Stromal cell of bone marrow (primary cell): ENCODE data around the gene GREM1.
A peak's percentile ranks its signal among the peaks of the same experiment; 100 is the strongest.

ENCODE experiments used
- DNase-seq: peaks from one replicate; pipeline ENCODE4 v3.0.0-alpha.2; 2012; ENCODE audit warnings: low read depth

Gene GREM1

DNA sequence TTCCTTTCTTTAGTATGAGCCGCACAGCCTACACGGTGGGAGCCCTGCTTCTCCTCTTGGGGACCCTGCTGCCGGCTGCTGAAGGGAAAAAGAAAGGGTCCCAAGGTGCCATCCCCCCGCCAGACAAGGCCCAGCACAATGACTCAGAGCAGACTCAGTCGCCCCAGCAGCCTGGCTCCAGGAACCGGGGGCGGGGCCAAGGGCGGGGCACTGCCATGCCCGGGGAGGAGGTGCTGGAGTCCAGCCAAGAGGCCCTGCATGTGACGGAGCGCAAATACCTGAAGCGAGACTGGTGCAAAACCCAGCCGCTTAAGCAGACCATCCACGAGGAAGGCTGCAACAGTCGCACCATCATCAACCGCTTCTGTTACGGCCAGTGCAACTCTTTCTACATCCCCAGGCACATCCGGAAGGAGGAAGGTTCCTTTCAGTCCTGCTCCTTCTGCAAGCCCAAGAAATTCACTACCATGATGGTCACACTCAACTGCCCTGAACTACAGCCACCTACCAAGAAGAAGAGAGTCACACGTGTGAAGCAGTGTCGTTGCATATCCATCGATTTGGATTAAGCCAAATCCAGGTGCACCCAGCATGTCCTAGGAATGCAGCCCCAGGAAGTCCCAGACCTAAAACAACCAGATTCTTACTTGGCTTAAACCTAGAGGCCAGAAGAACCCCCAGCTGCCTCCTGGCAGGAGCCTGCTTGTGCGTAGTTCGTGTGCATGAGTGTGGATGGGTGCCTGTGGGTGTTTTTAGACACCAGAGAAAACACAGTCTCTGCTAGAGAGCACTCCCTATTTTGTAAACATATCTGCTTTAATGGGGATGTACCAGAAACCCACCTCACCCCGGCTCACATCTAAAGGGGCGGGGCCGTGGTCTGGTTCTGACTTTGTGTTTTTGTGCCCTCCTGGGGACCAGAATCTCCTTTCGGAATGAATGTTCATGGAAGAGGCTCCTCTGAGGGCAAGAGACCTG is 13.2 kb downstream of the GREM1 start:
- DNase-seq: no peak

DNA sequence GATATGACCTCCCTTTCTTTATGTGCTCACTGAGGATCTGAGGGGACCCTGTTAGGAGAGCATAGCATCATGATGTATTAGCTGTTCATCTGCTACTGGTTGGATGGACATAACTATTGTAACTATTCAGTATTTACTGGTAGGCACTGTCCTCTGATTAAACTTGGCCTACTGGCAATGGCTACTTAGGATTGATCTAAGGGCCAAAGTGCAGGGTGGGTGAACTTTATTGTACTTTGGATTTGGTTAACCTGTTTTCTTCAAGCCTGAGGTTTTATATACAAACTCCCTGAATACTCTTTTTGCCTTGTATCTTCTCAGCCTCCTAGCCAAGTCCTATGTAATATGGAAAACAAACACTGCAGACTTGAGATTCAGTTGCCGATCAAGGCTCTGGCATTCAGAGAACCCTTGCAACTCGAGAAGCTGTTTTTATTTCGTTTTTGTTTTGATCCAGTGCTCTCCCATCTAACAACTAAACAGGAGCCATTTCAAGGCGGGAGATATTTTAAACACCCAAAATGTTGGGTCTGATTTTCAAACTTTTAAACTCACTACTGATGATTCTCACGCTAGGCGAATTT is 14.9 kb downstream of the GREM1 start:
- DNase-seq: no peak

DNA sequence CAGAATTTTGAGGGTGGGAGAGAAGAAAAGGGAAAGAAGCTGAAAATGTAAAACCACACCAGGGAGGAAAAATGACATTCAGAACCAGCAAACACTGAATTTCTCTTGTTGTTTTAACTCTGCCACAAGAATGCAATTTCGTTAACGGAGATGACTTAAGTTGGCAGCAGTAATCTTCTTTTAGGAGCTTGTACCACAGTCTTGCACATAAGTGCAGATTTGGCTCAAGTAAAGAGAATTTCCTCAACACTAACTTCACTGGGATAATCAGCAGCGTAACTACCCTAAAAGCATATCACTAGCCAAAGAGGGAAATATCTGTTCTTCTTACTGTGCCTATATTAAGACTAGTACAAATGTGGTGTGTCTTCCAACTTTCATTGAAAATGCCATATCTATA is 15.5 kb downstream of the GREM1 start:
- peak; percentile 32 for DNase-seq

DNA sequence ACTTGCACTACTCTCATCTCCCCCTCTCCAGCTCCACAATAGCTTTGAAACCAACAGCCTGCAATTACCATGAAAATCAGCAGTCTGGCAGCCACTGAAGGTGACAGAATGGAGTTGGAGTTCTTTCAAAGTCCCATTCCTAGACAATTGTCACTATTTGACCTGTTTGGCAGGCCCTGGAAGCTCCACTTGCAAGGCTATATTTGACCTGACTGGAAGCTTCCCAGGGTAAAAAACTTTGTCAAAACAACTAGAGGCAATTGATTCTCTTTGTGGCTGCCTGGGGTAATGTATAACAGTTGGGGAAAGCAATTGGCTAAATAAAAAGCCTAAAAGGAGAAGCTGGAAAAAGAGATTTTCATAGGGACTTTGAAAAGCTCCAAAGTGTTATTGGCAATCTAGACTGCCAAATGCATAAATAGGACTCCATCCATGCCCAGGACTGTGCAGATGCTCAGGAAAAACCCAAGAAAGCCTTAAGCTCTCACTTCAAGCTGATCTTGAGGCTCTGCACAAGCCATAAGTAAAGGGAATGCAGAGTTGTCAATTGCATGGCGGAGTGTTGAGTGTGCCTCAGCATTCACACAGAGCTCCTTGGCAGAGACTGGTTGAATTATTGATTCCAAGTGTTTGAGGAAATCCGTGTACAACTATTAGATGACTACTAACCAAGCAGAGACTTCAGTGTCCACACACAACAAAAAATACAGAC is 18.3 kb downstream of the GREM1 start:
- DNase-seq: no peak

DNA sequence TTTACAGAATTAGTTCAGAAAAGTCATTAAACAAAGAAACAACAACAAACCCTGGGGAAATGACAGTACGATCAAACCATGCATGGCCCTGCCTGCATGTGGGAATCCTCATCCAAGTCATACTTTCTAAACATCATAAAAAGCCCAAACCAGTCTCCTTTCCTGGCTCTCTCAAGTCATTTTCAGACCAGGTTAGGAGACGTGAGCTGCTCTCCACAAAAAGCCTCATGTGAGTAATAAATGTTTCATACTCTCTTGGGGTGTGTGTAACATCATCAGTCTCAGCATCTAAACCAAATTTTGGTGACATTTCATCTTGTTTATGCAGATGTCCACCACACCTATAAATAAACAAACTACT is 18.9 kb downstream of the GREM1 start:
- no peak for DNase-seq

DNA sequence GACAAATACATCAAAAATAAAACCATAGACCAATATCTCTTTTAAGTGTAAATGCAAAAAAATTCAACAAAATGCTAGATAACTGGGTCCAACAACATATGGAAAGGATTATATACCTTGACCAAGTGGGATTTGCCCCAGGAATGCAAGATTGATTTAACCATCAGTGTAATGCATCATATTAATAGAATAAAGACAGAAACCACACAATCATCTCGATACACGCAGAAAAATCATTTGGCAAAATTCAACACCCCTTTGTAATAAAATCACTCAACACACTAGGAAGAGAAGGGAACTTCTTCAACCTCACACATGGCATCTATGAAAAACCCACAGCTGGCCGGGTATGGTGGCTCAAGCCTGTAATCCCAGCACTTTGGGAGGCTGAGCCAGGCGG is 19.5 kb downstream of the GREM1 start:
- DNase-seq: no peak

DNA sequence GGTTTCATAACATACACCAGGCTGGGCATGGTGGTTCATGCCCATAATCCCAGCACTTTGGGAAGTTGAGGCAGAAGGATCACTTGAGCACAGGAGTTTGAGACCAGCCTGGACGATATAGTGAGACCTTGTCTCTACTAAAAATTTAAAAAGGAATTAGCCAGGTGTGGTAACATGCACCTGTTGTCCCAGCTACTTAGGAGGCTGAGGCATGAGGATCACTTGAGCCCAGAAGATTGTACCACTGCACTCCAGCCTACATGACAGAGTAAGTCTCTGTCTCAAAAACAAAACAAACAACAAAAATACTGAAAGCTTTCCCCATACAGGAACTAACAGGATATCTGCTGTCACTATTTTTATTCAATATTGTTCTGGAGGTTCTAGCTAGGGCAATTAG is 20.9 kb downstream of the GREM1 start:
- DNase-seq: no peak

DNA sequence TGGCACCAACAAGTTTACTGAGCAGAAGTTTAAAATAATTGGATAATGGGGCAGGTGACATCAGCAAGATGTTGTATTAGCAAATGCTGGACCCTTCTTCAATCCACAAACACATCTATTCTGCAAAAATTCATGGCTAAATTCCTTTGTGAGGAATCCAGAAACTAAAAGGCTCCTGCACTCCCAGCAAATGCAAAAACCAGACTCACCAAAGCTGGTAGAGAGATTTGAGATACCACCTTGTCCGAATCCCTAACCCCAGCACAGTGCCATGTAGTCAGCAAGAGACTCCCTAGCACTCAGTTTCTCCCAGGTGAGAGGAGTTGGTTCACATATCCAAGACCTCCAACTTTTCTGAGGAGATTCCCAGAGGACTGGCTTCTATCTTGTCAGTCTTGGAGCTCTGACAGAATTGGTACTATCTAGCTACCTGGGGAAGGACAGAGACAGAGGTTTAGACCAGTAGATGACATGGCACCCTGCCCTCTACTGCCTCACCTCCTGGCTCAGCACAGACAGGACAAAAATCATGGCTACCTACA is 21.8 kb downstream of the GREM1 start:
- no peak for DNase-seq

DNA sequence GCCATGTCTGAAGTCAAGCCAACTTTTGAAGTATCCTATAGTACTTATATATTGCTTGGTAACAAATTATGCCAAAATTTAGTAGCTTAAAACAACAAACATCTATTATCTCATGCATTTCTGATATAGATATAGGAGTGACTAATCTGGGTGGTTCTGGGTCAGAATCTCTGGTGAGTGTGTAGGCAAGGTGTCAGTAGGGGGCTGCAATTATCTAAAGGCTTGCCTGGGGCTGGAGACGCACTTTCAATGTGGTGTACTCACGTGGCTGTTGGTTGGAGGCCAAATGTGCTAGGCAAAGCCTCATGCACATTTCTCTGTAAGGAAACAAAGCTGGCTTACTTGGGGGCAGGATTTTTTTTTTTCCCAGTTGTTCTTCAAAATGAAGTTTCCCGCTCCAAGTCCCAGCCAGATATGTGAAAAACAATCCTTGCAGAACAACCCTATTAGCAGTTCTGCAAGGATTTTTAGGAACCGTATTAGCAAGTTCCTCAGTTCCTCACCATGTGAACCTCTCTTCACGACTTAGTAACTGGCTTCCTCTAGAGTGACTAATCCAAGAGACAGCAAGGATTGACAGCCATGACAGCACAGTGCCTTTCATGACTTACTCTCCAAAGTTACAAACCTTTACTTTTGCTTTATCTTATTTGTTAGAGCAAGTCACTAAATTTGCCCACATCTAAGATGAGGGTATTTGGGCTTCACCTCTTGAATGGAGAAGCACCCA is 25.8 kb downstream of the GREM1 start:
- DNase-seq: no peak

DNA sequence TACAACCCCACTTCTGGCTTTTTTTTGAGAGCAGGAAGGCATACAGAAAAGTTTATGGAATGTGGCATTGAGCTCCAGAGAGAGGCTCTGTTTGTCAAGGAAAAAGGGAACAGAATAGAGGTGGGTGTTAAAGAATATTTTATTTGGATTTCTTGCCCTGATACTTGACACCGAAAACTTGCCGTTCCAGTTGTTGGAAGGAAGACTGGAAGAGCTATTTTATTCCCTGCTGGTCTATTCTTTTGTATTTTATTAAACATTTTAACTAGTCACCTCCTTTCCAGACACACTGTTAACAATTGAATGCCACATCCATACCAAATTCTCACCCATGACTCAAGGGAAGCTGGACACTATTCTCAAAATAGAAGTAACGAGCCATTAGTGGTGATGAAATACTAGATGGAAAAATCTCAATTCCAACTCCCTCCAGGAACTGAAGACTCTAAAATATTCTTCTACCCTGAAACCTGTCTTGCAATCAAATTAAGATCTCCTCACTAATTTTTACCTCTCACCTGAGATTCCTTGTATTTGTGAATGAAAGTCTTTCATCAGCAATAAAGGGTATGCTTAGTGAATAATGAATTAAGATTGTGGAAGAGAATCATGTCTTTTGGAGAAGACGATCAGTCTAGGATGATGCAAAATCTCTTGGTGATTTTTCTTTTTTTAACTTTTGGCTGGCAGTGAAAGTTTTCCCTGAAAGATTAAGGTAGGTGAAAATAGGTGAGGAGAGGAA is 28.5 kb downstream of the GREM1 start:
- no peak for DNase-seq

DNA sequence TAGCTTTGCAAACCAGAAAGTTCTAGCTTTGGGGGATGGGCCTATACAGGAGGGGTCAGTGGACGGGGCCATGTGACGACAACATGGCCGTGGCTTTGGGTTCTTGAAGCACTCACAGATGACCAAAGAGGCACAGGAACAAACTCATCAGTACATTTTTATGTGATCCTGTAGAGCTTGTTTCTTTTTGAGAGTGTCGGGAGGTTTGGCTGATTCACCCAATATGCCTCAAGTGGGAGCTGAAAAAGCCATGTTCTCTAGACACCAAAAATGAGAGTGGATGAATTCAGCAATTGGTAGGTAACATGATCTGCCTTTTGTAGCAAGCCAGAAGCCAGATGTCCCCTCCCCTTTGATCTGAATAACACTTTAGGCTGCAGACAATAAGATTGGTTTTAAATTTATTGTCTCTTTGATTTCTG is 30.1 kb downstream of the GREM1 start:
- DNase-seq: peak; percentile 24

DNA sequence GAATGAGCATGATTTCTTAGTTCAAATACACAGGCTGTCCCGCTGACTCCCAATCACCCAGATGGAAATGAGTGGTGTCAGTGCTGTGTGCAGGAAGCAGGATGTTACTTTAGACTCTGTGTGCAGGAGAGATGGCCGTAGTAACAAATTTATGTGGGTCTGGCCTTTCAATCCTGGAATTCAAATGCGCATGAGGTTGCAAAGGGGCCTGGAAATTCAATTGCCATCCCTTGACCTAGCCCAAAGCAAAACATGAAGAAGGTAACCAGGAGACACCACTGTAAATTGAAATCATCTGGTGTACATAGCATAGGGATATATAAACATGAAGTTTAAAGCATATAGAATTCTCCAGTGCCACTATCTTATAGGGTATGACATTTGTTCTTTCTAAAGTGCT is 33.2 kb downstream of the GREM1 start:
- no peak for DNase-seq

DNA sequence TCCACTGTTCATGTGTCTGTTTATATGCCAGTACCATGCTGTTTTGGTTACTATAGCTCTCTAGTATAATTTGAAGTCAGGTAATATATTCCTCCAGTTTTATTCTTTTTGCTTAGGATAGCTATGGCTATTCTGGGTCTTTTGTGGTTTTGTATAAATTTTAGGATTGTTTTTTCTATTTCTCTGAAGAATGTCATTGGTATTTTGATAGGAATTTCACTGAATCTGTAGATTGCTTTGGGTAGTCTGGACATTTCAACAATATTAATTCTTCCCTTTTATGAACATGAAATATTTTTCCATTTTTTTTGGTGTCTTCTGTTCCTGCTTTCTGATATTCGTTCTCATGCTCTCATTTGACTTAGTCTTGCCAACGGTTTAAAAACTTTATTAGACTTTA is 39.6 kb downstream of the GREM1 start:
- DNase-seq: no peak

DNA sequence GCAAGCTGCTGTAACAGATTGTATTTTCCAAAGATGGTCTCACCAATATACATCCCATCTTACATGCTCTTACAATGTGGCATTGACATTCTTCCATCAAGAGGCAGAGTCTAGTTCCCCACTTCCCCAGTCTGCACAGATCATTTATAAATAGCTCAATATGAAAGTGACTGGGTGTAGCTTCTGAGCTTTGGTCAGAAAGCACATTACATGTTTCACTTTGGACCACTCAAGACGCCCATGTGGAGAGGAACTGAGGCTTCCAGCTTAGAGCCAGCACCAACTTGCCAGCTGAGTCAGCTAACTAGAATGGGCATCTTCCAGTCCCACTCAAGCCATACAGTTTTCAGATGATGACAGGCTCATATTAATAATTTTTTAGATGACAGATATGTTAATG is 45.5 kb downstream of the GREM1 start:
- no peak for DNase-seq

DNA sequence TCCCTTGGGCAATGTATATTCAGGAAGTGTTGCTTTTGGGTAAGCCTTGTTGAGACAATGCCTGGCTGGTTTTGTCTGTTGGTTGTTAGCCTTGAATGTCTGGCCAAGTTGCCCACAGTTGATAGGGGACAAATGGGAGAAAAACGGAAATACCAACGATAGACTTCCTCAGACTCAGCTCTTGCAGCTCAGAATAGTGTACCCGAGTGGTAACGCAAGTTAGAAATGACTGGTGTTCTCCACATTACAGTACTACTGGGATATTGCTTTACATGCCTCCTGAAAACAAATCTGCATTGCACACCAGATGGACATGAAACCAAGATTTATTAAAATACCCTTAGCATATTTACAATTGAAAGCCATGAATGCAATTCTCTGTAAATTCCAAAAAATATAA is 47.4 kb downstream of the GREM1 start:
- DNase-seq: no peak

DNA sequence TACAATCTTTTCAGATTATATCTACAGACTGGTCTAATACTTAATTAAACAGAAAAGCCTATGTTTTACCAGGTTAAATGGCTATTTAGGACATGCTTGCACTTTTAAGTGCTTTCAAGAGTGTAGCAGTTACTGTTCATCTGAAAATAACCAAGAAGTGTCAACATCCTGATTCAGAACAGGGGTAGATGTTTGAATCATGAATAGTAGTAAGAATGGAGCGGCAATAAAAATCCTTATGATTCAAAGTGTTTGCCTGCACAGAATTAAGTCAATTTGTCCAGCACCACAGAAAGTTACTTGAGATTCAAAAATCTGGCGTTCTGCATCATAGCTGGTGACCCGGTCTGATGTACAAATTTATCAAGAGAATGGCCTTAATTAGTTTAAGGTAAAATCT is 48.3 kb downstream of the GREM1 start:
- no peak for DNase-seq

DNA sequence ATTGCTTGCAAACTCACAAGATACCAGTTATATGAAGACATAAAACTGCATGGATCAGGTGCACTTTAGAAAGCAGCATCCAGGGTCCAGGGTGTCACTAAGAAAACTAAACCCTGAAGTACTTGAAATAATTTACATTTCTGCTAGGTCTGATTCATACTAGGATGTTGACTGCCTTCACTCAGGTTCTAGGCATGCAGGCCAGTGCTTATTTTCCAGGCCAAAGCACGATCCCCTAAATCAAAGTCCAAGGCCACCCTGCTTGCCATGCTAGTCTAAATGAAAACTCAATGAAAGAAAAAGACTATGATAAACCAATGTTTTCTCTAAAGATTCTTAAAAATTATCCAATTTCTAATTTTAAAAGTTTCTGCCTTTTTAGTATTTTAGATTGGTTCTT is 49.4 kb downstream of the GREM1 start:
- DNase-seq: no peak

DNA sequence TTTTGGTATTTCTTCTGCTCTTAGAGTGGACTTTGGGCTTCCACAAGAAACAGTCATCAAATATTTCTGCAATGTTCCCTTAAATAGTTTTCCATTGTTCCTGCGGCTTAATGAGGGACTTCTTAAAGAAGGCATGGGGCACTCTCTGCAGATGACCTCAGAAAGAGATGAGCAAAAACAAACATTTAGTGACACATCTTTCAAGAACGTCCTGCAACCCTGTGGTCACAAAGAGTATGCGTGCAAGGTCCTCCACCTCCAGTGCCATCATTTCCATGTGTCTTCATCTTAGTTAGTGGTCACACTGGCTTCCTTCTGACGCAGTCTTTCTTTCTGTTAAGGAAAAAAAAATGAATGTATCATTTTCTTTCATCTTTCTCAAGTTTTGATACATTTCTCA is 56.2 kb downstream of the GREM1 start:
- peak; percentile 42 for DNase-seq

DNA sequence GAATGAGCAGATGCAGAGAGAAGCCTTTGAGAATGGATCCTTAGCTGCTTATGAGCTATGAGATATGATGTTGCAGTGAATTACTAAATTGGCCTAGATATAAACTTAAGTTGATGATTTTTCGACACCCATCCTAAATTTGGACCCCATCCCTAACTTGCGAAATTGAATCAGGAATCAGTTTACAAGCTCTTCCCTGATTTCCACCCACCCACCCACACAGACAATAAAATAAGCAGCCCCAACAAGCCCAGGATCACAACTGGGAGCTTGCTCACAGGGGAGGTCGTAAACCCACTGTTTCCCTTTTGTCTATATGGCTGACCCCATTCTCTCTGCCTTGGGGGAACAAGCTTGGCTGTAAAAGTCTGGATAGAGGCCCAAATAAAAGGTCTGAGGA is 57.3 kb downstream of the GREM1 start:
- no peak for DNase-seq

DNA sequence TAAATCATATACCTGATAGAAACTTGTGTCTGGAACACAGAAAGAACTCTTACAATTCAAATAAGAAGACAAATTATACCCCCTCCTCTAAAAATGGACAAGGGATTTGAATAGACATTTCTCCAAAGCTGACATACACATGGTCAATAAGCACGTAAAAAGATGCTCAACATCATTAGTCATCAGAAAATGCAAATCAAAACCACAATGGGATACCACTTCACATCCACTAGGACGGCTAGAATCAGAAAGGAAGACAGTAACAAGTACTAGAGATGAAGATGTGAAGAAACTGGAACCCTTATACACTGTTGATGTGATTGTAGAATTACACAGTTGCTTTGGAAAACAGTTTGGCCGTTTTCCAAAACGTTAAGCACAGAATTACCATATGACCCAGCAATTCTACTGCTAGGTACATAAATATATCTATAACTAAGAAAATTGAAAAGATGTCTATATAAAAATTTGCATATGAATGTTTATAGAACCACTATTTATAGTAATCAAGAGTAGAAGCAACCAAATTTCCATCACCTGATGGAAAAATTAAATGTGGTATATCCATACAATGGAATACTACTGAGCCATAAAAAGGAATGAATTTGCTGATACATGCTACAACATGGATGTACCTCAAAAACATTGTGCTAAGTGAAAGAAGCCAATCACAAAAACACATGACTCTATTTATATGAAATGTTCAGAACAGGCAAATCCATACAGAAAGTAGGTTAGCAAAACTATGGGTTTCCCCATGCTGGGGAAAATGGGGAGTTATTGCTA is 60.8 kb downstream of the GREM1 start:
- DNase-seq: no peak

DNA sequence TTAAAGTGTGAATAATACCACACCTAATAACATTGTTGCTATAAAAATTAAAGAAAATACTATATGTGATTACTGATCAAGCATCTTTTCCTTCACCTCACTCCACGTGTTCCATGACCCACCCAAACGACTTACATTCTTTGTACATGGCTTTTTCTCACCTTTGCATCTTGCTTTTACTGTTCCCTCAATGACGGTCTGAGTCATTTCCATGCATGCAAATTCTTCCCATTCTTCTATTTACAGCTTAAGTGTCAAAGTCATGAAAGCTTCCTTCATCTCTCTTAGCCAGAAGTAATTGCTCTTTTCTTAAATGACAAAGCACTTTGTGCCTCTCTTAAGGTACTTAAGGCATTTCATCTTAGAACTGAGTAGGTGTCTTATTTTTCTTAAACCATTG is 64.0 kb downstream of the GREM1 start:
- DNase-seq: no peak
